Ovary (tissue), 3 donors: ENCODE results near the gene MTHFR.

Experiments used
- CTCF ChIP-seq, 3 donors: fragments of 450-650 bp in 2 of 3; fragments of 200-600 bp in 1 of 3; IDR thresholded peaks; one replicate each; pipeline versions ENCODE4 v1.5.1 to v1.8.0; 2016 to 2022; ENCODE audit warnings: antibody characterized with exemption in 3 of 3, mild to moderate bottlenecking in 1 of 3
- EP300 ChIP-seq: sonication (generic); formaldehyde crosslinking; IDR thresholded peaks from one replicate; pipeline ENCODE4 v1.6.1; 2017; ENCODE audit warnings: antibody characterized with exemption
- donor health status: DM: no; HTN: no; CAD: no.

GRCh38 chr1:11854519-11854918 lies 48.8 kb upstream of the MTHFR start:
- TF ChIP-seq CTCF (IDR thresholded peaks at IDR 0.05): no peak
- no peak for TF ChIP-seq EP300
